NOMO-1 treated with dmso at 0.1 percent for 144 hours (cell line): Measurements from ENCODE around the gene SCD5.

Source experiments
- DNase-seq: peaks from one replicate; lab custom pipeline; 2025; ENCODE audit not compliant: unreplicated experiment; lab: John Stamatoyannopoulos, UW

The SCD5 gene

GRCh38 chr4:82696117-82696860, 102.3 kb downstream of the SCD5 start:
- no peak for DNase-seq

GRCh38 chr4:82694892-82695291, 103.7 kb downstream of the SCD5 start:
- DNase-seq, result no peak

GRCh38 chr4:82694046-82694445, 104.5 kb downstream of the SCD5 start:
- DNase-seq, result no peak

GRCh38 chr4:82692101-82692780, 106.4 kb downstream of the SCD5 start:
- no peak for DNase-seq

GRCh38 chr4:82691431-82691830, 107.2 kb downstream of the SCD5 start:
- no peak for DNase-seq

- no peak for DNase-seq
Measured at GRCh38 chr4:82688091-82688795, 110.4 kb downstream of the SCD5 start.

- DNase-seq, result no peak
Measured at GRCh38 chr4:82687531-82687930, 111.1 kb downstream of the SCD5 start.

GRCh38 chr4:82681754-82682153, 116.8 kb downstream of the SCD5 start:
- peak; percentile 53 for DNase-seq

GRCh38 chr4:82680834-82681233, 117.8 kb downstream of the SCD5 start:
- DNase-seq, result no peak

- no peak for DNase-seq
Measured at GRCh38 chr4:82679531-82679930, 119.1 kb downstream of the SCD5 start.

GRCh38 chr4:82678051-82678450, 120.5 kb downstream of the SCD5 start:
- DNase-seq, result no peak

- DNase-seq, result no peak
Measured at GRCh38 chr4:82677327-82677726, 121.3 kb downstream of the SCD5 start.

GRCh38 chr4:82667761-82668480, 130.7 kb downstream of the SCD5 start:
- DNase-seq, result no peak

GRCh38 chr4:82666970-82667665, 131.5 kb downstream of the SCD5 start:
- no peak for DNase-seq

GRCh38 chr4:82661181-82661992, 137.2 kb downstream of the SCD5 start:
- no peak for DNase-seq

GRCh38 chr4:82652062-82652461, 146.5 kb downstream of the SCD5 start:
- peak; percentile 78 for DNase-seq

GRCh38 chr4:82650868-82651267, 147.7 kb downstream of the SCD5 start:
- DNase-seq, result no peak

GRCh38 chr4:82648356-82648755, 150.2 kb downstream of the SCD5 start:
- DNase-seq, result no peak

- no peak for DNase-seq
Measured at GRCh38 chr4:82645936-82646565, 152.5 kb downstream of the SCD5 start.
